Measurements from ENCODE around the gene PIK3R3. TPM values are rescaled to one million over a fixed set of nuclear protein-coding genes. Genes with fewer than 3 reads are reported as not detected.

The PIK3R3 gene
- polyA plus RNA-seq, 1 experiment, result 1.5 TPM

DNA sequence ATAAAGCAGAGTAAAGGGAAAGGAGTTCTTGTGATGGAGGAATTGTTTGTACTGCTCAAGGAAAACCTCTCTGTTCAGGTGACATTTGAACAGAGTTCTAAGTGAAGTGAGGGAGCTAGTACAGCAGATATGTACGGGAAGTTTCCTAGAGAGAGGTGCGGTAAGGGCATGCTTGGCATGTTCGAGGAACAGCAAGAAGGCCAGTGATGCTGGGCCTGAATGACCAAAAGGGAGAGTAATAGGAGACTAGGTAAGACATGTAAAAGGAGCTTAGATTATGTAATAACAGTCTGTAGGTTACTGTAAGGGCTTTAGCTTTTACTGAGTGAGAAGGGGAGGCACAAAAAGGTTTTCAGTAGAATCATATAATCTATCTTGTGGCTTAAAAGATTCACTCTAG, 63.9 kb downstream of the PIK3R3 start:
- H3K4me3 ChIP-seq (ENCODE audit: low read depth, low read length), result no peak overlapping the region
- H3K36me3 ChIP-seq (ENCODE audit: control insufficient read depth, insufficient read depth, low read length), result no peaks in the 10 kb centered on the region
- H3K27me3 ChIP-seq (ENCODE audit: control insufficient read depth, insufficient read depth, low read length), result no peaks in the 10 kb centered on the region
- DNase-seq (ENCODE audit: low read depth), result no peak
- CTCF ChIA-PET, result no interaction called here
- TF ChIP-seq CTCF (IDR thresholded peaks at IDR 0.05; ENCODE audit: insufficient read depth, low read depth, low read length), result no peak
- POLR2A ChIA-PET, result no interaction called here

GRCh38 chr1:46067652-46068051, 64.8 kb downstream of the PIK3R3 start:
- ChIA-PET POLR2A (no interaction called here), CTCF (no interaction called here)
- H3K36me3 ChIP-seq (ENCODE audit: control insufficient read depth, insufficient read depth, low read length), result no peaks in the 10 kb centered on the region
- no peak for DNase-seq (ENCODE audit: low read depth)
- no peak for TF ChIP-seq CTCF (IDR thresholded peaks at IDR 0.05; ENCODE audit: insufficient read depth, low read depth, low read length)
- H3K4me3 ChIP-seq (ENCODE audit: low read depth, low read length), result no peak overlapping the region
- H3K27me3 ChIP-seq (ENCODE audit: control insufficient read depth, insufficient read depth, low read length), result no peaks in the 10 kb centered on the region

GRCh38 chr1:46065405-46065804, 67.0 kb downstream of the PIK3R3 start:
- no peaks in the 10 kb centered on the region for H3K27me3 ChIP-seq (ENCODE audit: control insufficient read depth, insufficient read depth, low read length)
- POLR2A ChIA-PET, result no interaction called here
- TF ChIP-seq CTCF (IDR thresholded peaks at IDR 0.05; ENCODE audit: insufficient read depth, low read depth, low read length), result no peak
- no peak for DNase-seq (ENCODE audit: low read depth)
- H3K4me3 ChIP-seq (ENCODE audit: low read depth, low read length), result no peak overlapping the region
- CTCF ChIA-PET, result interaction anchor here (1.1 to 1.7 kb wide), 2 partner anchors 16 to 23 kb away, joined by 3 read pairs; no protein-coding TSS in a partner anchor
- no peaks in the 10 kb centered on the region for H3K36me3 ChIP-seq (ENCODE audit: control insufficient read depth, insufficient read depth, low read length)

DNA sequence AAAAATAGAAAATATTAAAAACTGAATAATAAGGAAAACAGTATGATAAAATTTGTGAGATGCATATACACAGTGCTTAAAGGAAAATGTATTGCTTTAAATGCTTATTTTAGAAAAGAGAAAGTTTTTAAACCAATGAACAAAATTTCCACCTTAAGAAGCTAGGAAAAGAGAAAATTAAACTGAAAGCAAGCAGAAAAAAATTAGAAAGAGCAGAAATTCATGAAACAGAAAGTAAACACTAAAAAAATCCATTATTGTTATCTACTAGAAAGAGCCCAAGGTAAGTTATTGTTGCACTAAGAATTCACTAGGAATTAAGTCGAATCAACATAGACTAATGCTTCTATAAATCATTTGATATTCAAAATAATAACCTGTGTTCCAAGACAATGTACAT, 67.7 kb downstream of the PIK3R3 start:
- Histone ChIP-seq H3K27me3 (ENCODE audit: control insufficient read depth, insufficient read depth, low read length) (no peaks in the 10 kb centered on the region), H3K36me3 (ENCODE audit: control insufficient read depth, insufficient read depth, low read length) (no peaks in the 10 kb centered on the region), H3K4me3 (ENCODE audit: low read depth, low read length) (no peak overlapping the region)
- TF ChIP-seq CTCF (IDR thresholded peaks at IDR 0.05; ENCODE audit: insufficient read depth, low read depth, low read length), result no peak
- no peak for DNase-seq (ENCODE audit: low read depth)
- CTCF ChIA-PET, result interaction anchor here (1.1 to 1.7 kb wide), 3 partner anchors 16 to 24 kb away, joined by 3 to 4 read pairs (median 3); no protein-coding TSS in a partner anchor
- POLR2A ChIA-PET, result no interaction called here

DNA sequence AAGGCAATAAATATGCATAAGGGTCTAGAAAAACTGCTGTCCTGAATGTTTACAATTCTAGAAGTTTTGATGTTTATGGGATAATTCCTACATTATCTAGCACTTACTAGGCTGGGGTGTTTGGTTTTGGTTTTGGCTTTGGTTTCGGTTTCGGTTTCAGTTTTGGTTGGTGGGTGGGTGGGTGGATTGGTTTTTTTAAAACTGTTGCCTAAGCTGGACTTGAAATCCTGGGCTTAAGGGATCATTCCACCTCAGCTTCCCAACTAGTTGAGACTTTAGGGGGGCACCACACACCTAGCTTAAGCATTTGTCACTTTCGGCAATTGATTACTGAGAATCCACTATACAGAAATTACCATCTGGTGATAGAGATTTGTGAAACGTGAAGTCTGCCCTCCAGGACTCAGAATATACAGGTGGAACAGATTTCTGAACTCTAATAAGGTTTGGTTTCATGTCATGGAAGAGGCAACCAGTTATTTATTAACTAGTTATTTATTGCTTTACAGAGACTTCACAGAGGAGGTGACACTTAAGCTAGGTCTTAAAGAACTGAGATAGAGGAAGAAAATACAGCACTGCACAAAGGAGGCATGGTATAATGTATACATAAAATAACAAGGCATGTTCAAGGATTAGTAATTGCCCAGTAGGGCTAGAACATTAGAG, 69.6 kb downstream of the PIK3R3 start:
- POLR2A ChIA-PET, result no interaction called here
- Histone ChIP-seq H3K27me3 (ENCODE audit: control insufficient read depth, insufficient read depth, low read length) (no peaks in the 10 kb centered on the region), H3K4me3 (ENCODE audit: low read depth, low read length) (no peak overlapping the region), H3K36me3 (ENCODE audit: control insufficient read depth, insufficient read depth, low read length) (no peaks in the 10 kb centered on the region)
- DNase-seq (ENCODE audit: low read depth), result no peak
- CTCF ChIA-PET, result interaction anchor here (1.0 to 1.3 kb wide), 3 partner anchors 8 to 12 kb away, joined by 3 to 7 read pairs (median 4); no protein-coding TSS in a partner anchor
- no peak for TF ChIP-seq CTCF (IDR thresholded peaks at IDR 0.05; ENCODE audit: insufficient read depth, low read depth, low read length)
